Epithelial cell of proximal tubule (primary cell): ENCODE data around the gene TUG1. TPM values are rescaled to one million over a fixed set of nuclear protein-coding genes. Genes with fewer than 3 reads are reported as not detected.

Experiments used
- DNase-seq: peaks from one replicate; pipeline ENCODE4 v3.0.0-alpha.2; 2011; ENCODE audit warnings: low read depth
- H3K4me3 ChIP-seq: 2 replicates; pipeline ENCODE4 v1.5.1; 2011; ENCODE audit warnings: low read depth, mild to moderate bottlenecking, low read length
- CTCF ChIP-seq: conservative IDR thresholded peaks from 2 replicates; pipeline ENCODE4 v1.5.1; 2012; ENCODE audit warnings: low read depth, mild to moderate bottlenecking, low read length
- total RNA-seq: library from RNA; depleted of rRNA; stranded (reverse); fragments of >200 nt; gene quantifications from 2 replicates; pipeline ENCODE4 v1.2.3, GENCODE V29; 2015

TUG1 gene
- total RNA-seq, 1 donor from 2014 or later, result 29.8 TPM

- no peak overlapping the region for H3K4me3 ChIP-seq
- no peak for DNase-seq
- TF ChIP-seq CTCF, result no peak
These were observed 43.4 kb upstream of the TUG1 start for GRCh38 chr22:30925667-30926066.

GRCh38 chr22:30926706-30927105 lies 42.4 kb upstream of the TUG1 start:
- TF ChIP-seq CTCF, result no peak
- H3K4me3 ChIP-seq, result no peak overlapping the region
- no peak for DNase-seq

GRCh38 chr22:30927806-30928205 lies 41.3 kb upstream of the TUG1 start:
- TF ChIP-seq CTCF, result no peak
- DNase-seq, result no peak
- no peak overlapping the region for H3K4me3 ChIP-seq

GRCh38 chr22:30928401-30928800 lies 40.7 kb upstream of the TUG1 start:
- H3K4me3 ChIP-seq, result no peak overlapping the region
- no peak for DNase-seq
- TF ChIP-seq CTCF, result no peak

- no peak for TF ChIP-seq CTCF
- no peak for DNase-seq
- H3K4me3 ChIP-seq, result no peak overlapping the region
These were observed 38.8 kb upstream of the TUG1 start for GRCh38 chr22:30930228-30930627.

GRCh38 chr22:30931541-30932300 lies 37.3 kb upstream of the TUG1 start:
- TF ChIP-seq CTCF, result no peak
- no peak overlapping the region for H3K4me3 ChIP-seq
- DNase-seq, result no peak

- DNase-seq, result no peak
- no peak overlapping the region for H3K4me3 ChIP-seq
- TF ChIP-seq CTCF, result no peak
These were observed 36.4 kb upstream of the TUG1 start for GRCh38 chr22:30932661-30933060.
